ENCODE measurements around the gene IKBKG.

- no peak for TF ChIP-seq ZNF19 (tag by site-specific recombination; IDR thresholded peaks at IDR 0.05; ENCODE audit: low read depth)
- no peak for TF ChIP-seq REPIN1 (tag by site-specific recombination; IDR thresholded peaks at IDR 0.05; ENCODE audit: low read depth)
- TF ChIP-seq ZBTB8A (tag by site-specific recombination; IDR thresholded peaks at IDR 0.05), result 0 out of 2 replicates have a peak, but pooled peaks have one; percentile 5
- TF ChIP-seq CTCF (tag by site-specific recombination; IDR thresholded peaks at IDR 0.05), result no peak
- no peak for TF ChIP-seq ZNF513 (tag by site-specific recombination; IDR thresholded peaks at IDR 0.05)
- no peak for TF ChIP-seq ZNF223 (tag by site-specific recombination; IDR thresholded peaks at IDR 0.05)
- no peak for TF ChIP-seq ZNF776 (tag by site-specific recombination; IDR thresholded peaks at IDR 0.05; ENCODE audit: borderline replicate concordance)
- TF ChIP-seq GLI4 (tag by site-specific recombination; IDR thresholded peaks at IDR 0.05), result no peak
- TF ChIP-seq ZNF138 (tag by site-specific recombination; IDR thresholded peaks at IDR 0.05; ENCODE audit: borderline replicate concordance), result no peak
- no peak for TF ChIP-seq TSHZ1 (tag by site-specific recombination; IDR thresholded peaks at IDR 0.05; ENCODE audit: borderline replicate concordance)
- no peak for TF ChIP-seq ZNF18 (tag by site-specific recombination; IDR thresholded peaks at IDR 0.05)
- TF ChIP-seq ZNF639 (tag by site-specific recombination; IDR thresholded peaks at IDR 0.05), result no peak
Observed at GRCh38 chrX:154516656-154517100, 30.7 kb upstream of the IKBKG start.
